SJCRH30 (cell line): ENCODE measurements around the gene WDR76. TPM values are rescaled to one million over a fixed set of nuclear protein-coding genes. Genes with fewer than 3 reads are reported as not detected.
"Not testable (repeated sequence)": the region's sequence is repeated elsewhere in the genome, so short reads cannot be mapped to it uniquely, and the experiment has no call there.

Experiments used
- DNase-seq, 2 experiments: peaks; one replicate each; pipeline ENCODE4 v3.0.0-alpha.2; 2015 to 2020
- H3K27ac ChIP-seq: fragments of 250-450 bp; sonication (Bioruptor Pico); 2 replicates; pipeline ENCODE4 v1.5.1; 2020; ENCODE audit warnings: mild to moderate bottlenecking, moderate library complexity
- H3K27me3 ChIP-seq: fragments of 250-450 bp; sonication (Bioruptor Pico); 2 replicates; pipeline ENCODE4 v1.5.1; 2020; ENCODE audit warnings: mild to moderate bottlenecking, moderate library complexity
- H3K36me3 ChIP-seq: fragments of 250-450 bp; sonication (Bioruptor Pico); 2 replicates; pipeline ENCODE4 v1.5.1; 2020; ENCODE audit warnings: mild to moderate bottlenecking, moderate library complexity
- H3K4me1 ChIP-seq: fragments of 250-450 bp; sonication (Bioruptor Pico); 2 replicates; pipeline ENCODE4 v1.5.1; 2020; ENCODE audit warnings: mild to moderate bottlenecking, moderate library complexity
- H3K4me3 ChIP-seq: fragments of 250-450 bp; sonication (Bioruptor Pico); 2 replicates; pipeline ENCODE4 v1.5.1; 2020; ENCODE audit warnings: mild to moderate bottlenecking, moderate library complexity
- H3K9me3 ChIP-seq: fragments of 250-450 bp; sonication (Bioruptor Pico); replicated peaks from 2 replicates; pipeline ENCODE4 v1.5.1; 2020; ENCODE audit warnings: mild to moderate bottlenecking, moderate library complexity
- total RNA-seq: library from RNA; depleted of rRNA; stranded (reverse); fragments of >200 nt; shearing (Covaris generic); gene quantifications from 2 replicates; pipeline ENCODE4 v1.2.3, GENCODE V29; 2014

WDR76 gene
- total RNA-seq, 1 experiment from 2014 or later, result 71.8 TPM

- H3K9me3 ChIP-seq, result no peaks in the 10 kb centered on the region
- peaks cover 43% of the 10 kb centered on the region for H3K36me3 ChIP-seq
Measured at GRCh38 chr15:43800286-43801141, 26.3 kb upstream of the WDR76 start, which contains the start of gene HYPK. Gene HYPK, plus strand, starts transcription at chr15:43800599. Its CDS starts 24 bp downstream, at chr15:43800623.

GRCh38 chr15:43802676-43803075, 24.1 kb upstream of the WDR76 start:
- H3K4me3 ChIP-seq, H3K4me1 ChIP-seq, DNase-seq, H3K27me3 ChIP-seq, H3K9me3 ChIP-seq, H3K27ac ChIP-seq: not testable (repeated sequence)
- peaks cover 52% of the 10 kb centered on the region for H3K36me3 ChIP-seq

More at GRCh38 chr15:43800286-43801141, 26.3 kb upstream of the WDR76 start, which contains the start of gene HYPK:
- Histone ChIP-seq H3K4me3 (peak within 1 kb of the TSS; percentile 73), H3K27ac (peak within 1 kb of the TSS; percentile 14), H3K27me3 (no peaks in the 10 kb centered on the region), H3K4me1 (peaks cover 9% of the 10 kb centered on the region; the same call in 1 of the 2 replicates)
- DNase-seq, result peak; percentile 88 to 89

- Histone ChIP-seq H3K36me3 (peaks cover 86% of the 10 kb centered on the region), H3K27me3 (no peaks in the 10 kb centered on the region), H3K4me1 (no peaks in the 10 kb centered on the region), H3K27ac (no peak overlapping the region), H3K9me3 (no peaks in the 10 kb centered on the region), H3K4me3 (no peak overlapping the region)
- DNase-seq, result no peak
Measured at GRCh38 chr15:43808435-43808950, 18.3 kb upstream of the WDR76 start.

GRCh38 chr15:43808960-43809678, 17.7 kb upstream of the WDR76 start:
- H3K27me3 ChIP-seq, result no peaks in the 10 kb centered on the region
- no peaks in the 10 kb centered on the region for H3K4me1 ChIP-seq
- no peak for DNase-seq
- no peaks in the 10 kb centered on the region for H3K9me3 ChIP-seq
- peaks cover 89% of the 10 kb centered on the region for H3K36me3 ChIP-seq
- no peak overlapping the region for H3K27ac ChIP-seq
- H3K4me3 ChIP-seq, result no peak overlapping the region

- not testable (repeated sequence) for H3K27me3 ChIP-seq, H3K27ac ChIP-seq, H3K4me3 ChIP-seq, H3K4me1 ChIP-seq, H3K9me3 ChIP-seq, DNase-seq
- H3K36me3 ChIP-seq, result peaks cover 68% of the 10 kb centered on the region
Measured at GRCh38 chr15:43815064-43815463, 11.7 kb upstream of the WDR76 start.

GRCh38 chr15:43821505-43821904, 5.3 kb upstream of the WDR76 start:
- H3K4me1 ChIP-seq, result peaks cover 8% of the 10 kb centered on the region; the same call in 1 of the 2 replicates
- no peak overlapping the region for H3K4me3 ChIP-seq
- DNase-seq, result no peak
- H3K9me3 ChIP-seq, result no peaks in the 10 kb centered on the region
- no peaks in the 10 kb centered on the region for H3K27me3 ChIP-seq
- H3K36me3 ChIP-seq, result peaks cover 20% of the 10 kb centered on the region
- no peak overlapping the region for H3K27ac ChIP-seq

- H3K27ac ChIP-seq, result peak within 1 kb of the TSS; percentile 63
- no peaks in the 10 kb centered on the region for H3K9me3 ChIP-seq
- H3K36me3 ChIP-seq, result peaks cover 15% of the 10 kb centered on the region
- H3K4me3 ChIP-seq, result peak within 1 kb of the TSS; percentile 68
- peak; percentile 96 to 98 for DNase-seq
- H3K4me1 ChIP-seq, result peaks cover 12% of the 10 kb centered on the region
- no peaks in the 10 kb centered on the region for H3K27me3 ChIP-seq
Measured at GRCh38 chr15:43824302-43825246, 2.2 kb upstream of the WDR76 start, which contains the start of gene MFAP1. Gene MFAP1, minus strand, starts transcription at chr15:43824690. Its CDS starts 121 bp downstream, at chr15:43824569.

GRCh38 chr15:43825305-43825704, 1.5 kb upstream of the WDR76 start:
- H3K27ac ChIP-seq, result not testable (repeated sequence)

GRCh38 chr15:43826029-43826507, 734 bp upstream of the WDR76 start:
- H3K27ac ChIP-seq, result peak overlapping the region; percentile 70
- H3K9me3 ChIP-seq, result no peaks in the 10 kb centered on the region
- no peaks in the 10 kb centered on the region for H3K27me3 ChIP-seq
- peaks cover 12% of the 10 kb centered on the region for H3K4me1 ChIP-seq
- peaks cover 15% of the 10 kb centered on the region for H3K36me3 ChIP-seq
- H3K4me3 ChIP-seq, result peak overlapping the region; percentile 64
- DNase-seq, result no peak

More at GRCh38 chr15:43825305-43825704, 1.5 kb upstream of the WDR76 start:
- not testable (repeated sequence) for H3K4me3 ChIP-seq, H3K9me3 ChIP-seq, H3K27me3 ChIP-seq, DNase-seq
- peaks cover 18% of the 10 kb centered on the region for H3K36me3 ChIP-seq
- peaks cover 12% of the 10 kb centered on the region for H3K4me1 ChIP-seq

GRCh38 chr15:43828061-43828657, 1.4 kb downstream of the WDR76 start:
- no peaks in the 10 kb centered on the region for H3K27me3 ChIP-seq
- peak overlapping the region; percentile 64 for H3K4me3 ChIP-seq
- peaks cover 14% of the 10 kb centered on the region for H3K36me3 ChIP-seq
- peaks cover 12% of the 10 kb centered on the region for H3K4me1 ChIP-seq
- H3K9me3 ChIP-seq, result no peaks in the 10 kb centered on the region
- no peak overlapping the region for H3K27ac ChIP-seq
- peak in 1 of 2 experiments; percentile 31 for DNase-seq

GRCh38 chr15:43829951-43830540, 3.2 kb downstream of the WDR76 start:
- H3K27me3 ChIP-seq, H3K4me3 ChIP-seq, DNase-seq, H3K4me1 ChIP-seq, H3K9me3 ChIP-seq, H3K27ac ChIP-seq: not testable (repeated sequence)
- H3K36me3 ChIP-seq, result peaks cover 23% of the 10 kb centered on the region

- DNase-seq, H3K27ac ChIP-seq, H3K9me3 ChIP-seq, H3K4me1 ChIP-seq, H3K4me3 ChIP-seq, H3K27me3 ChIP-seq: not testable (repeated sequence)
- peaks cover 23% of the 10 kb centered on the region for H3K36me3 ChIP-seq
Measured at GRCh38 chr15:43830691-43831275, 4.0 kb downstream of the WDR76 start.

- not testable (repeated sequence) for H3K9me3 ChIP-seq, DNase-seq, H3K27me3 ChIP-seq, H3K4me3 ChIP-seq, H3K4me1 ChIP-seq, H3K27ac ChIP-seq
- peaks cover 31% of the 10 kb centered on the region for H3K36me3 ChIP-seq
Measured at GRCh38 chr15:43831519-43832052, 4.8 kb downstream of the WDR76 start.
